HG03108 (cell line): Measurements from ENCODE around the gene PAN3.

ENCODE experiments used
- ATAC-seq: cut with Tn5 transposase; IDR thresholded peaks from one replicate; pipeline ENCODE4 v1.9.1; 2021; ENCODE audit warnings: moderate library complexity; ENCODE audit not compliant: unreplicated experiment

PAN3 gene

DNA sequence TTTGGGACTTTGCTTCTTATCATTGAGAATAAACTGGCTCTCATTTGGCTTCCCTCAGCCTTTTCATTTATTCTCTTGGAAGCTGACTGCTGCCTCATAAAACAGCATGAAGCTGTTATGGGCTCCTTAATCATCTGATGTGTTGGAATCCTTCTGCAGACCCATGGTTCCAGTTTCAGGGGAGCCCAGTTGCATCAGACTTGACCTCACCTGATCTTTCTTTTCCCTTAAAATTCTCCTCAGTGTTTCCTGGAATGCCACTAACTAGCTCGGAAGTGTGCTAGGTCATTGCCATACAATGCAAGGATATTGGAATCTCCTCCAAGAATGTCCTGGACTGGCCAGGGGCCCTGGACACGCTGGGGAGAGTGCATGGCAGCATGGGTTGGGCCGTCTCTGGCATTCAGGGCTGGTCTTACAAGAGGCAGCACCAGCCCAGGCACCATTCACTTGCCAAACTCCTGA is 197.9 kb downstream of the PAN3 start:
- ATAC-seq = no peak

DNA sequence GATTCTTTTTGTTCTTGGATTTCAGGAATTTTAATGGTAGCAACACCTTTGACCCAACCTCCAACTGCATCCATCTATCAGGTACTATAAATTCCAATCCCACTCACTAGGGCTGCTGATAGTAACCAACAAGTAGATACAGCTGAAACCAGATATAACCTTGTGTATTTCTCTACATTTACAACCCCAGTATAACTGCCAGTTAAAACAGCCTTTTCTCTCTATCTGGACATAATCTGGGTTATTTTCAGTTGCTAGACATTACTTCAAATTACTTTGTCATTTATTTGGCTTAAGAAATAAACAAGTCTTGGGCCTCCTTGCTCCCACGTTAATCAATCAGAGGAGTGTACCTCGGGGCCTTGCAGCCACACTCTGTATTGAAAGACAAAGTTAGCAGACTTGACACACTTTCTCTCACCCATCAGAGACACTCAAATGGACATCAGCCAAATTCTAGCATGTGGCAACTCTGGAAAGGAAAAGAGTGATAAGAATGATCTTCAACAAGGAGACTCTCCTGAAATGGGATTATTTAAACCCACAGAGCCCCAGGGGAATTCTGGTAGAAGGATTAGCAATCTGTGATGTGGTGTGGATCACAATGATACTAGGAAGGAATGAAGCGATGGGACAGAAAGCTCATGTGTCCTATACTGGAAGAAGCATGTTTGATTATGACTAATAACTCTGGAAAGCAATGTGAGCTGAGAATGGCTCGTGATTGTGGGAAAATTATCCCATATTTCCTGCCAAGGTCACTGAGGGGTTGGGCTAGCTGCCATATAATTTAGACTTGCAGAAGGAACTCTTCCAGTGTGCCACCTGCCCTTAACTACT is 199.0 kb downstream of the PAN3 start:
- ATAC-seq = no peak

GRCh38 chr13:28338006-28338574 is 199.7 kb downstream of the PAN3 start:
- no peak for ATAC-seq

GRCh38 chr13:28338742-28339141 is 200.4 kb downstream of the PAN3 start:
- no peak for ATAC-seq

DNA sequence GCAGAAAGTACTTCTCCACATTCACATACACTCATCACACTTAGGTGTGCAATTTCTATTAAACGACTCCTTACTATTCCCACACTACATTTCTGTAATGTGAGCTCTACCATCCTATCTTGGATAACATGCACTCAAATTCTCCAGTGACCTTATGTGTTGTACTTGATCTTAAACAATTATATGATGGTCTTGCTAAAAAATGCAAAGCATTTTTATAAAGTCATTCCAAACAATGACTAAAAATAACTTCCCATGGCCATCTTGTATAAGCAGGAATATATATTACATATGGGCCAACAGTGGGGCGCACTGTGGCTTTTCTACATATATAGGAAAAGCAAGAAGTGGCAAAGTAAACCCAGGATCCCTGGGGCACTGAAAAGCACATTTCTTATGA is 201.1 kb downstream of the PAN3 start:
- ATAC-seq = no peak

GRCh38 chr13:28340272-28340793 is 202.0 kb downstream of the PAN3 start:
- ATAC-seq = no peak

DNA sequence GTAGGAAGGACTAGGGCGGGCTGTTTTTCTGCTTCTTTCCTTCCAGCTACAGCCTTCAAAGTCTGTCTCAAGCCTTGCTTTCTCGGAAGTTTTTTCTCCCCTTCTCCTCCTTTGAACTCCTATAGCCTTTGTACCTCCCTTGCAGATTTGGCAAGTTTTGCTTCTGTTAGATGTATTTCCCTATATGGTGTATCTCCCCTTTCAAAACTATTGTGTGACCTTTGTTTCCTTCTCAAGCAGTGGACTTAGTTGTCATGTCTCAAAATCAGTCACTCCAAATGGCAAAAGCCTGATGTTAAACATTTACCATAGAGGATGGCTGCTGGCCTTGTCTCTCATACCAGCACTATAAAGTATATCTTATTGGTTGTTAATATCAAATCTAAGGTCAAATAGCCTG is 203.9 kb downstream of the PAN3 start:
- no peak for ATAC-seq

DNA sequence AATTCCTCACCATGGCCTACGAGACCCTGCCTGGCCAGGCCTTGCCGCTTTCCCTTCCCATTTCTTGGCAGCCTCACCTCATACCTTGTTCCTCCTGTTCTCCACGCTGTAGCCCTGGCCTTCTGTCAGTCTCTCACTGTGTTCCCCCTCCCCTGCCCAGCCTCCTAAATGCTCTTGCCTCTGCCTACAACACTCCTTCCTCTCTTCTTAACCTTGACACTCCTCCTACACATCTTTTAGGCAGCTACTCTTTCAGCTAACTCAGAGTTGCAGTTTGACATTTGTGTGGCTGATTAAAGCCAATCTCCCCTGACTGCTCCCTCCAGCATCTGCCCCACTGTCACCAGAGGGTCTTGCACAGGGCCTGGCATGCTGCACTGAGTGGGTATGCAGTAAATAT is 205.8 kb downstream of the PAN3 start:
- ATAC-seq = no peak
